Tongue (tissue), 2 donors: ENCODE results near the gene MYMK. TPM values are rescaled to one million over a fixed set of nuclear protein-coding genes. Genes with fewer than 3 reads are reported as not detected.

ENCODE experiments used
- DNase-seq: peaks from one replicate; pipeline ENCODE4 v3.0.0-alpha.2; 2015
- total RNA-seq: library from RNA; depleted of rRNA; stranded (reverse); fragments of >200 nt; gene quantifications from one replicate; pipeline ENCODE4 v1.2.3, GENCODE V29; 2014

The MYMK gene
- total RNA-seq, 1 donor from 2014 or later, result 18.3 TPM

- peak; percentile 25 for DNase-seq
Observed at GRCh38 chr9:133505186-133505830, 19.5 kb downstream of the MYMK start.

GRCh38 chr9:133502112-133502511 is 22.6 kb downstream of the MYMK start:
- no peak for DNase-seq

GRCh38 chr9:133499892-133500270 is 24.9 kb downstream of the MYMK start:
- no peak for DNase-seq

GRCh38 chr9:133499132-133499891 is 25.4 kb downstream of the MYMK start:
- DNase-seq, result peak; percentile 52

- DNase-seq, result no peak
Observed at GRCh38 chr9:133496861-133497842, 27.6 kb downstream of the MYMK start.

DNA sequence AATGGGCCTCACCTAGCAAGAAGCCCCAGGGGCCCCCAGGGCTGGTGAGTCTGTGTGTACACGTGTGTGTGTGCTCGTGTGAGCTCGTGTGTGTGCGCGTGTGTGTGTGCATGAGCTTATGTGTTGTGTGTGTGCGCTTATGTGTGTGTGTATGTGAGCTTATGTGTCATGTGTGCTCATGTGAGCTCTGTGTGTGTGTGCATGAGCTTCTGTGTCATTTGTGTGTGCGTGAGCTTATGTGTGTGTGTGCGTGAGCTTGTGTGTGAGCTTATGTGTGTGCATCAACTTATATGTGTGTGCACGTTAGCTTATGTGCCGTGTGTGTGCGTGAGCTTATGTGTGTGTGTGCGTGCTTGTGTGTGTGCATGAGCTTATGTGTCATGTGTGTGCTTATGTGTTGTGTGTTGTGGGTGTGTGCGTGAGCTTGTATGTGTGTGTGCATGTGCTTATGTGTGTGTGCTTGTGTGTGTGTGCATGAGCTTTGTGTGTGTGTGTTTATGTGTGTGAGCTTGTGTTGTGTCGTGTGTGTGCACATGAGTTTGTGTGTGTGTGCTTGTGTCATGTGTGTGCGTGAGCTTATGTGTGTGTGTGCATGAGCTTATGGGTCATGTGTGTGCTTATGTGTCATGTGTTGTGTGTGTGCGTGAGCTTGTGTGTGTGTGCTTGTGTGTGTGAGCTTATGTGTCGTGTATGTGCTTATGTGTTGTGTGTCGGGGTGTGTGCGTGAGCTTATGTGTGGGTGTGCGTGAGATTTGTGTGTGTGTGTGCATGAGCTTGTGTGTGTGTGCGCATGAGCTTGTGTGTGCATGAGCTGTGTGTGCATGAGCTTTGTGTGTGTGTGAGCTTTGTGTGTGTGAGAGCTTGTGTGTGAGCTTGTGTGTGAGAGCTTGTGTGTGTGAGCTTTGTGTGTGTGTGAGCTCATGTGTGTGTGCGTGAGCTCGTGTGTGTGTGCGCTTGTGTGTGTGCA is 29.1 kb downstream of the MYMK start:
- no peak for DNase-seq

DNA sequence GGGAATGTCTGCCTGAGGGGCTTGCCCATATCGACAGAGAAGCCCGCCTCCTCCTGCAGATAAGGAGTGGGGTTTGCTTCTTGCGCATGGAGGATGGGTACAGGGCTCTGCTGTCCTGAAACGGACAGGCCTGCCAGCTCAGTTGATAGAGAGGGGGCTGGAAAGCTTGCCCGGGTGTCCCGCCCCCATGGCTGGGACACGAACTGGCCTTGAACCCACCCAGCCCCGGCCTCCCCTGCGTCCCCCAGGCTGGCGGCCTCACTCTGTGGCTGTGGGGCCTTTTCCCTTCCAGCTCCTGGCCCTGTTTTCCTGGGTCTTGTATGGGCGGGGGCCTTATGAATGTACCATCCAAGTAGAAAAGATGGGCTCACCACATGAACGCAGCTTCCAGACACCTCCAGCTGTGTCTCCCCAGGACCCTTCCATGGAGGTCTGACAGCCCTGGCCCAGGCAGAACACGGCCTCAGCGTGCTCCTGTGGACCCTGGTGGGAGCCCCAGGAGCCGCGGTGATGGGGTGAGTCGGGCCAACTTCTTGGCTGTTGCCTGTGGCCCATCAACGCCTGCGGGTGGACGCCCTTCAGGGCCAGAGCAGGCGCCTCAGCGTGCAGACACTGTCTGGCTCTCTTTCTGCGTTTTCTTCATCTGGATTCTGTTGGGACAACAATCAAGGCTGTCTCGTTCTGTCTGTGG is 30.0 kb downstream of the MYMK start:
- DNase-seq, result no peak

- DNase-seq, result no peak
Observed at GRCh38 chr9:133493845-133494540, 30.8 kb downstream of the MYMK start.

DNA sequence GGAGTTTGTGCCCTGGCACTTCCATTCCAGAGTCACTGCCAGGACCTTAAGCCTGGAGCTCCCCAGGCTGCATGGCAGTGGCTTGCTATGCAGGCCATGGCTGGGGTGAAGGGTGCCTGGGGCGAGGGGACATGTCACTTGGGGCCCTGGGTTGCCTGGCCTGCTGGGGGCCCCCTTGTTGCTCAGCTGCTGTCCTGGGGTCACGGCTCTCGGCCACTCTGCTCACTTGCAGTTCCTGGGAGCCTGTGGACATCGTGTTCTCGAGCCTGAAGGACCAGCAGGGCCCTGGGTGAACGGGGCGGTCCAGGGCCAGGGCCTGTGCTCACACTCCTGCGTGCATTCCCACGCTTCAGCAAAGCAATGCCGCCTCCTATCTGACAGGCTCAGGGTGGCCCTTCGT is 31.3 kb downstream of the MYMK start:
- no peak for DNase-seq

- peak; percentile 93 for DNase-seq
Observed at GRCh38 chr9:133492061-133493021, 32.4 kb downstream of the MYMK start.

DNA sequence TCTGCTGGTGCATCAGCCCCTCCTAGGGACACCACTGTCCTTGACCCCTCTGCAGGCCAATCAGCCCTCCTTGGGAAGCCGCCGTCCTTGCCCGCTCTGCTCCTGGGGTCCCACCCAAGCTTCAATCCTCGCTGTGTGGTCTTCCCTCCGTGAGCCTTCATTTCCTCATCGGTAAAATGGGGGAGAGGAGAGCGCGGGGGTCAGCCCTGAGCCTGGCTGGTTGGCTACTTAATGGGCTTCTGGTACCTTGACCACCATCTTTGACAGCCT is 33.2 kb downstream of the MYMK start:
- DNase-seq, result no peak

- no peak for DNase-seq
Observed at GRCh38 chr9:133490865-133491655, 33.7 kb downstream of the MYMK start.

GRCh38 chr9:133490201-133490681 is 34.5 kb downstream of the MYMK start:
- no peak for DNase-seq

GRCh38 chr9:133489253-133490190 is 35.2 kb downstream of the MYMK start:
- DNase-seq, result no peak

DNA sequence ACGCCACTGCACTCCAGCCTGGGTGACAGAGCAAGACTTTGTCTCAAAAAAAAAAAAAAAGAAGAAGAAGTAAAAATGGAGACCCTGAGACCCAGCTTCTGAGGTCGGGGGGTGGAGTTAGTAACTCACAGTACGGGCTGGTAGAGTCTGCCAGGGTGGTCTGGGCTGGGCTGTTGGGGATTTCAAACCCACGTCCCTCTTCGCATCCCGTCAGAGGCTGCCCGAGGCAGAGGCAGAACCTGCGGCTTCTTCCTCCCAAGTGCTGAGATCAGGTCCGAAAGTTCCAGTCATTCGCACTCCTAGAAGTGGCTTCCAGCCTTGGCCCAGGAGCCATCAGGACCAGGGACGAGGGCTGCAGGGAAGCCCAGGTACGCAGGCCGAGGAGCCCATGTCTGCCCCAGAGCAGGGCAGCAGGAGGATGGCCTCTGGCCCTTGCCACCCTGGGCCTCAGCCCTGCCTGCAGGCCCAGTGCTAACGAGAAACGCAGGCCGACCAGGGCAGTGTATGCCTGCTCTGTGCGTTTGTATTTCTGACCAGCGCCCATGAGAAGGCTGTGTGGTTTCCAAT is 36.0 kb downstream of the MYMK start:
- DNase-seq, result no peak

DNA sequence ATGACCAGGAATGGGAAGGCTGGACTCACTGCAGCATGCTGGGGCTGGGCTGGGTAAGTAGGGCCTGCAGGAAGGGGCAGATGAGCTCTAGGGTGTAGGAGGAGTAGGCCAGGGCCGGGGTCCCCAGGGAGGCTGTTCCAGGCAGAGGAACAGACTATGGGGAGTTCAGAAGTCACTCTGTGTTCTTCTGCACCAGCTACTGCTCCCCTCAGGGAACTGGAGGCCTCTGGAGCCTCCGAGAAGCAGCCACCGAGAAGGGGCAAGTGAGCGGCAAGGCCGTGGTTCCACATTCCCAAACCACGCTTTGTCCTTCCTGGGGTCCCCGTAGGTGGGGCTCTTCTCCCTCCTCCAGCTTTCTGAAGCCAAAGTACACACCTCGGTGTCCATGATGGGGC is 37.4 kb downstream of the MYMK start:
- DNase-seq, result no peak
